Activated naive CD8-positive, alpha-beta T cell treated with anti-CD3 and anti-CD28 coated beads for 36 hours (primary cell): ENCODE data around the gene ATG4B. TPM values are rescaled to one million over a fixed set of nuclear protein-coding genes. Genes with fewer than 3 reads are reported as not detected.
"Not testable (repeated sequence)": the region's sequence is repeated elsewhere in the genome, so short reads cannot be mapped to it uniquely, and the experiment has no call there.

Experiments used
- DNase-seq: peaks from one replicate; pipeline ENCODE4 v3.0.0; 2021
- H3K27ac Mint-ChIP-seq: one replicate; pipeline ENCODE4 v1.8.0; 2022; ENCODE audit warnings: mild to moderate bottlenecking, moderate library complexity, mixed read lengths
- H3K27me3 Mint-ChIP-seq: one replicate; pipeline ENCODE4 v1.8.0; 2022; ENCODE audit warnings: mild to moderate bottlenecking, mixed read lengths
- H3K36me3 Mint-ChIP-seq: one replicate; pipeline ENCODE4 v1.8.0; 2021; ENCODE audit warnings: mild to moderate bottlenecking, mixed read lengths
- H3K4me1 Mint-ChIP-seq: one replicate; pipeline ENCODE4 v1.8.0; 2021; ENCODE audit warnings: mixed read lengths
- H3K4me3 Mint-ChIP-seq: one replicate; pipeline ENCODE4 v1.8.0; 2022; ENCODE audit warnings: mild to moderate bottlenecking, moderate library complexity, mixed read lengths
- H3K9me3 Mint-ChIP-seq: one replicate; pipeline ENCODE4 v1.8.0; 2022; ENCODE audit warnings: mixed read lengths
- total RNA-seq, 2 experiments: library from RNA; stranded (reverse); gene quantifications; one replicate each; pipeline ENCODE4 v1.2.3, GENCODE V29; 2021

Gene ATG4B
- total RNA-seq, result 10 to 100 TPM; 72.5 to 73.8 TPM

- H3K4me3 Mint-ChIP-seq, result peak within 1 kb of the TSS; percentile 91
- peak; percentile 84 for DNase-seq
- H3K9me3 Mint-ChIP-seq, result no peaks in the 10 kb centered on the region
- H3K27ac Mint-ChIP-seq, result peak within 1 kb of the TSS; percentile 88
- peaks cover 47% of the 10 kb centered on the region for H3K4me1 Mint-ChIP-seq
- no peaks in the 10 kb centered on the region for H3K27me3 Mint-ChIP-seq
- peaks cover 36% of the 10 kb centered on the region for H3K36me3 Mint-ChIP-seq
Measured at GRCh38 chr2:241637018-241637794, at the start of gene ATG4B, which contains the start of gene THAP4. Gene ATG4B, plus strand, starts transcription at chr2:241637693. Its CDS starts 22 bp downstream, at chr2:241637715. Gene THAP4, minus strand, starts transcription at chr2:241637158. Its CDS starts 141 bp downstream, at chr2:241637017.

GRCh38 chr2:241589863-241590262 is 47.6 kb upstream of the ATG4B start:
- H3K27me3 Mint-ChIP-seq, H3K27ac Mint-ChIP-seq, DNase-seq, H3K4me1 Mint-ChIP-seq, H3K4me3 Mint-ChIP-seq: not testable (repeated sequence)
- H3K36me3 Mint-ChIP-seq, result peaks cover 43% of the 10 kb centered on the region
- H3K9me3 Mint-ChIP-seq, result peaks cover 16% of the 10 kb centered on the region

DNA sequence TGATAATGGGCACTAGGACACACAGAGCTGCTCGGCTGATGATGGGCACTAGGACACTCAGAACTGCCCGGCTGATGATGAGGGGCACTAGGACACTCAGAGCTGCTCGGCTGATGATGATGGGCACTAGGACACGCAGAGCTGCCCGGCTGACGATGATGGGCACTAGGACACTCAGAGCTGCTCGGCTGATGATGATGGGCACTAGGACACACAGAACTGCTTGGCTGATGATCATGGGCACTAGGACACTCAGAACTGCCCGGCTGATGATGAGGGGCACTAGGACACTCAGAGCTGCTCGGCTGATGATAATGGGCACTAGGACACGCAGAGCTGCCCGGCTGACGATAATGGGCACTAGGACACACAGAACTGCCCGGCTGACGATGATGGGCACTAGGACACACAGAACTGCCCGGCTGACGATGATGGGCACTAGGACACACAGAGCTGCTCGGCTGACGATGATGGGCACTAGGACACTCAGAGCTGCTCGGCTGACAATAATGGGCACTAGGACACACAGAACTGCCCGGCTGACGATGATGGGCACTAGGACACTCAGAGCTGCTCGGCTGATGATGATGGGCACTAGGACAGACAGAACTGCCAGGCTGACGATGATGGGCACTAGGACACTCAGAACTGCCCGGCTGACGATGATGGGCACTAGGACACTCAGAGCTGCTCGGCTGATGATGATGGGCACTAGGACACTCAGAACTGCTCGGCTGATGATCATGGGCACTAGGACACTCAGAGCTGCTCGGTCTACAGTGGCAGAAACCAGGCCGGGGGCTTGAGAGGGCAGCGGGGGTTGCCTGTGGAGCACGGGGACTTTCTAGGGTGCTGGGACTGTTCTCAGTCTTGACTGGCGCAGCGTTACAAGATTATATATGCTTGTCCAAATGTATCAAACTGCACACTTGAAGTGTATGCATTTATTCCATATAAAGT is 46.7 kb upstream of the ATG4B start:
- H3K4me3 Mint-ChIP-seq, DNase-seq, H3K4me1 Mint-ChIP-seq, H3K27me3 Mint-ChIP-seq, H3K27ac Mint-ChIP-seq: not testable (repeated sequence)
- Mint-ChIP-seq H3K36me3 (peaks cover 35% of the 10 kb centered on the region), H3K9me3 (peaks cover 13% of the 10 kb centered on the region)

GRCh38 chr2:241592126-241592845 is 45.2 kb upstream of the ATG4B start:
- DNase-seq, result no peak
- Mint-ChIP-seq H3K9me3 (peaks cover 4% of the 10 kb centered on the region), H3K27ac (no peak overlapping the region), H3K27me3 (no peaks in the 10 kb centered on the region), H3K4me1 (no peaks in the 10 kb centered on the region), H3K4me3 (no peak overlapping the region), H3K36me3 (peaks cover 24% of the 10 kb centered on the region)

DNA sequence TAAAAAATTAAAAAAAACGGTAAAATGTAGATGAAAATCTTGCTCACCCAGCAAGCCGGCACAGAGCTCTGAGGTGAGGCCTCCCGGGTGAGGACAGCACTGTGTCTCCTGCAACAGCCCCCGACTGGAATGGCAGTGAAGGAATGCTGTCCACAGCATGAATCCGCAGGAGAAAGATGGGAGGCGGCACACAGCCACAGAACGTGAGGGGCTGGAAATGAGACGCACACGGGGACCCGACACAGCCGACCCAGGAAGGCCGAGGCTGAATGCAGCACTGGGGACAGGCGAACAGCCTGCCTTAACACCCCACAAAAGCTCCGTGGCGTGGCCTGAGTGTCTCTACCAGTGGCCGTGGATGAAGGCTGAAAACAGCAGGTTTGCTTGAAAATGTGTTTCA is 44.2 kb upstream of the ATG4B start:
- DNase-seq, result no peak
- Mint-ChIP-seq H3K27ac (no peak overlapping the region), H3K4me1 (no peaks in the 10 kb centered on the region), H3K36me3 (peaks cover 22% of the 10 kb centered on the region), H3K9me3 (no peaks in the 10 kb centered on the region), H3K27me3 (no peaks in the 10 kb centered on the region), H3K4me3 (no peak overlapping the region)

DNA sequence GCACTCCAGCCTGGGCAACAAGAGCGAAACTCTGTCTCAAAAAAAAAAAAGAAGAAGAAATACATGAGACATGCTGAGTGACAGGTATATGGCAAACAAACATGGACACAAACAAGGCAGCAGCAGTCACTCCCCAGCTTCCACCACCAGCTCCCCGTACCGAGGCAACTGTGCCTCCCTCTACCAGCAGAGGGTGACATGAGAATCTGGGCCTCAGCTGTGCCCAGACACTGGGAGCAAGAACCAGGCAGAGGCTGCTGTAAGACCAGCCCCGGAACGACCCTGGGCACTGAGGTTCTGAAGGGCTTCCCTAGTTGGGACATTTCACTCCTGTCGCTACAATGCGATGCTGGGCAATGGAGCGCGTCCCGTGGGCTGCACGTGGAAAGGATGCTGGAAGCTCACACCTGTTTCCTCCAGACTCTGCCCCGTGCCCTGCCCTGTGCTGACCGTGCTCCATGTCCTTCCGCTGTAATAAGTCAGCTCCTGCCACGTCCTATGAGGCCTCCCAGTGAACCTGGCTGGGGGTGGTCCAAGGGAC is 41.8 kb upstream of the ATG4B start:
- no peak overlapping the region for H3K27ac Mint-ChIP-seq
- no peaks in the 10 kb centered on the region for H3K4me1 Mint-ChIP-seq
- H3K27me3 Mint-ChIP-seq, result no peaks in the 10 kb centered on the region
- no peak for DNase-seq
- no peaks in the 10 kb centered on the region for H3K9me3 Mint-ChIP-seq
- H3K4me3 Mint-ChIP-seq, result no peak overlapping the region
- peaks cover 19% of the 10 kb centered on the region for H3K36me3 Mint-ChIP-seq

- Mint-ChIP-seq H3K27me3 (no peaks in the 10 kb centered on the region), H3K9me3 (no peaks in the 10 kb centered on the region), H3K4me1 (no peaks in the 10 kb centered on the region), H3K27ac (no peak overlapping the region), H3K36me3 (peaks cover 21% of the 10 kb centered on the region), H3K4me3 (no peak overlapping the region)
- DNase-seq, result no peak
Measured at GRCh38 chr2:241597561-241597960, 39.9 kb upstream of the ATG4B start.

GRCh38 chr2:241598061-241598460 is 39.4 kb upstream of the ATG4B start:
- no peaks in the 10 kb centered on the region for H3K9me3 Mint-ChIP-seq
- H3K36me3 Mint-ChIP-seq, result peaks cover 21% of the 10 kb centered on the region
- no peak overlapping the region for H3K27ac Mint-ChIP-seq
- no peak overlapping the region for H3K4me3 Mint-ChIP-seq
- no peak for DNase-seq
- no peaks in the 10 kb centered on the region for H3K27me3 Mint-ChIP-seq
- no peaks in the 10 kb centered on the region for H3K4me1 Mint-ChIP-seq

DNA sequence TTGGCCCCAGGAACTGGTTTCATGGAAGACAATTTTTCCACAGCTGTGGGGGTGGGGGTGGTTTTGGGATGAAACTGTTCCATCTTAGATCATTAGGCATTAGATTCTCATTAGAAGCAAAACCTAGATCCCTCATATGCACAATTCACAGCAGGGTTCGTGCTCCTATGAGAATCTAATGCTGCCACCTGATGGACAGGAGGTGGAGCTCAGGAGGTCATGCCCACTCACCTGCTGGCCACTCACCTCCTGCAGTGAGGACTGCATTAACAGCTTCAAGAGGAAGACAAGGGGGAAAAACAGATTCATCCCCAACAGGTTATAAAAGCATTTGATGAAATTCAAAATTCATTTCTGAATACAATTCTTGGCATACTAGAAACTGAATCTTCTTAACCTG is 39.0 kb upstream of the ATG4B start:
- no peak for DNase-seq
- H3K27ac Mint-ChIP-seq, result no peak overlapping the region
- H3K36me3 Mint-ChIP-seq, result peaks cover 21% of the 10 kb centered on the region
- H3K9me3 Mint-ChIP-seq, result no peaks in the 10 kb centered on the region
- H3K4me1 Mint-ChIP-seq, result no peaks in the 10 kb centered on the region
- H3K27me3 Mint-ChIP-seq, result no peaks in the 10 kb centered on the region
- H3K4me3 Mint-ChIP-seq, result no peak overlapping the region

GRCh38 chr2:241599615-241600014 is 37.9 kb upstream of the ATG4B start:
- no peak for DNase-seq
- Mint-ChIP-seq H3K27ac (no peak overlapping the region), H3K27me3 (no peaks in the 10 kb centered on the region), H3K4me3 (no peak overlapping the region), H3K4me1 (no peaks in the 10 kb centered on the region), H3K9me3 (no peaks in the 10 kb centered on the region), H3K36me3 (peaks cover 21% of the 10 kb centered on the region)

- Mint-ChIP-seq H3K4me1 (no peaks in the 10 kb centered on the region), H3K27me3 (no peaks in the 10 kb centered on the region), H3K36me3 (peaks cover 20% of the 10 kb centered on the region), H3K27ac (no peak overlapping the region), H3K9me3 (no peaks in the 10 kb centered on the region), H3K4me3 (no peak overlapping the region)
- no peak for DNase-seq
Measured at GRCh38 chr2:241601841-241602240, 35.7 kb upstream of the ATG4B start.

DNA sequence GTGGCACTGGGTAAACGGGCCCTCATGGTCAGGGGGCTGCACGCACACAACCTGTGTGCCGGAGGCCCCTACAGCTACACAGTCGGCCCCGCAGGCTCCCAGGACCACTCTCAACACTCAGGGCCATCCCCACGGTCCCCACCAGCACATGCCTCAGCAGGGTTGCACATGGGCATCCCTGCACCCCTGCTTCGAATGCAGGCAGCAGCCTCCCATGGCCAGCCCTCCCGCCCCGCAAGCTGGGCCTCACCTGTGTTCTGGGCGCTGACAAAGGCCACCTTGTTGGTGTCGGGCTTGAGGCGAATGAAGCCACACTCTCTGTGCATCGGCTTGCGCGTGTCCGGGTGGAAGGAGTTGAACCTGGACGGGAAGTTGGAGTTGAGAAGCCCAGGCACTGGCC is 34.8 kb upstream of the ATG4B start:
- no peak overlapping the region for H3K27ac Mint-ChIP-seq
- DNase-seq, result no peak
- no peaks in the 10 kb centered on the region for H3K4me1 Mint-ChIP-seq
- no peaks in the 10 kb centered on the region for H3K9me3 Mint-ChIP-seq
- no peaks in the 10 kb centered on the region for H3K27me3 Mint-ChIP-seq
- H3K4me3 Mint-ChIP-seq, result no peak overlapping the region
- H3K36me3 Mint-ChIP-seq, result peaks cover 15% of the 10 kb centered on the region

GRCh38 chr2:241603686-241604085 is 33.8 kb upstream of the ATG4B start:
- Mint-ChIP-seq H3K27me3 (no peaks in the 10 kb centered on the region), H3K4me1 (peaks cover 3% of the 10 kb centered on the region), H3K36me3 (peaks cover 15% of the 10 kb centered on the region), H3K9me3 (no peaks in the 10 kb centered on the region), H3K27ac (no peak overlapping the region), H3K4me3 (no peak overlapping the region)
- no peak for DNase-seq

DNA sequence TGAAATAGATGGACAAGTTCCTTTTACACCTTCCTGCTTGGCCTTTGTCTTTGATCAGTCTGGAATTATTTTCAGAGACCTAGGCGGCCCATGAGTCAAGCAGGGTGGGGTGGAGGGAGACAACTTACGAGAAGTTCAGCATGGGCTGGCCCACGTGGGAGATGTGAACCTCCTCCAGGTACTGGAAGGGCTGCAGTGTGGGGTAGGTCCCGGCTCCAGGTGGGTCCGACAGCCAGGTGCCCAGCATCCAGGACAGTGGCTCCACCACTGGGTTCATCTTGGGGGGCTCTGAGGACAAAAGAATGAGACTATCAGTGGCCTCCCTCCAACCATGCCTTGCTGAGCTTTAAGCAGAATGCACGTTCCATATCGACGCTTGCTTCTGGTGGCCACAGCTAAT is 31.3 kb upstream of the ATG4B start:
- H3K9me3 Mint-ChIP-seq, result no peaks in the 10 kb centered on the region
- DNase-seq, result no peak
- H3K4me3 Mint-ChIP-seq, result no peak overlapping the region
- H3K36me3 Mint-ChIP-seq, result peaks cover 11% of the 10 kb centered on the region
- H3K27ac Mint-ChIP-seq, result no peak overlapping the region
- H3K27me3 Mint-ChIP-seq, result no peaks in the 10 kb centered on the region
- peaks cover 15% of the 10 kb centered on the region for H3K4me1 Mint-ChIP-seq
